HG02970 (cell line): ENCODE measurements around the gene RLBP1.
A peak's percentile ranks its signal among the peaks of the same experiment; 100 is the strongest.
"Not testable (repeated sequence)": the region's sequence is repeated elsewhere in the genome, so short reads cannot be mapped to it uniquely, and the experiment has no call there.

Source experiments
- ATAC-seq: cut with Tn5 transposase; IDR thresholded peaks from one replicate; pipeline ENCODE4 v1.9.1; 2021; ENCODE audit warnings: mild to moderate bottlenecking, moderate library complexity, moderate number of reproducible peaks; ENCODE audit not compliant: unreplicated experiment, low FRiP score

RLBP1 gene

DNA sequence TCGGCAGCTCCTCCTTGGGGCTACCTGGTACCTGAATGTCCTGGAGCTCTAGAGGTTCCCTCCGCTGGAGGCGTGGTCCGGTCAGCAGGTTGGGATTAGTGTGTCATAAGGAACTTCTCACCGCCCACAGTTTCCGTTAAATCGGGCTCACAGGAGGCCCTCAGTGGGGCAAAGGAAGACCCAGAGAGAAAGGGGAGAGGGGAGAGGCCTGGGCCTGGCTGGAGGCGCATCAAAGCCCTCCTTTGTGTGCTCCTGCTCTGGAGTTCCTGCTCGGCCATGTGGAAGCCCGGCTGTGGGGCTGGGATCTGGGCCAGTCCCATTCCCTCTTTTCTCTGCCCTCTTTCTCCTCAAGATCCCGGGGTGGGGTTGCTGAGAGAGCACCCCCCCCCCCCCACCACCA, at the start of gene RLBP1:
RLBP1 (minus strand) TSS at position 37 of the 400 bp plus-strand sequence. CDS start 2,604 bp downstream, outside the sequence.
- ATAC-seq = no peak

DNA sequence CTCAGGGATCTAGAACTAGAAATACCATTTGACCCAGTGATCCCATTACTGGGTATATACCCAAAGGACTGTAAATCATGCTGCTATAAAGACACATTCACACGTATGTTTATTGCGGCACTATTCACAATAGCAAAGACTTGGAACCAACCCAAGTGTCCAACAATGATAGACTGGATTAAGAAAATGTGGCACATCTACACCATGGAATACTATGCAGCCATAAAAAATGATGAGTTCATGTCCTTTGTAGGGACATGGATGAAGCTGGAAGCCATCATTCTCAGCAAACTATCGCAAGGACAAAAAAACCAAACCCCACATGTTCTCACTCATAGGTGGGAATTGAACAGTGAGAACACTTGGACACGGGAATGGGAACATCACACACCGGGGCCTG, 28.8 kb upstream of the RLBP1 start:
- not testable (repeated sequence) for ATAC-seq

DNA sequence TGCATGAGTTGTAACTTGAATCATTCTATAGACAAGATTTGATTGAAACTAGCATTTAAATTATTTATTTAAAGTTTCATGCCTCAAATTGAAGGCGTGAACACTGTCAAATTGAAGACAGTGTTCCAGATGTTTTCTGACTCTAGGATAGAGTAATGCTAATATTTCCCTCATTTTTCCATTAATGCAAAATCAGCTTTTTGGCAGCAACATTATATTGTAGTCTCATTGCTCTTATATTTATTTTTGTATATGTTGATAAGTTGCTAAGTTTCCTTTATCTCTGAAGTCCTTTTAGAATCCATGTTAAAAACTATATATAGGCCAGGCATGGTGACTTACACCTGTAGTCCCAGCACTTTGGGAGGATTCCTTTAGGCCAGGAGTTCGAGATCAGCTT, 27.2 kb upstream of the RLBP1 start:
- ATAC-seq = no peak

DNA sequence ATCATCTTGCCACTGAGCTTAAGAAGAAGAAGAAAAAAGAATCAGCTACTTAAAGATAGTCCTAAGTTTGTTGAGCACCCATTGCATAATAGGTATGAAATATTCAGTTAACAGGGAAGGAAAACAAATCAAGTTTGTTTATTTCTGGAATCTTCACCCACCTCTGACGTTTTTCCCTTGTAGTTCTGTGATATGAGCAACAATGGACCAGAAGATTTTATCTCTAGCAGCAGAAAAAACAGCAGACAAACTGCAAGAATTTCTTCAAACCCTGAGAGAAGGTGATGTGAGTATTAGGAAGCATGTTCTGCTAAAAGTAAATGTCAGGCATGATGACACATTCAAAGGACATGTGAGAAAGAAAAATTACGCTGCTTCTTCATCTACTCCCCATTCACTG, 26.1 kb upstream of the RLBP1 start:
- no peak for ATAC-seq

DNA sequence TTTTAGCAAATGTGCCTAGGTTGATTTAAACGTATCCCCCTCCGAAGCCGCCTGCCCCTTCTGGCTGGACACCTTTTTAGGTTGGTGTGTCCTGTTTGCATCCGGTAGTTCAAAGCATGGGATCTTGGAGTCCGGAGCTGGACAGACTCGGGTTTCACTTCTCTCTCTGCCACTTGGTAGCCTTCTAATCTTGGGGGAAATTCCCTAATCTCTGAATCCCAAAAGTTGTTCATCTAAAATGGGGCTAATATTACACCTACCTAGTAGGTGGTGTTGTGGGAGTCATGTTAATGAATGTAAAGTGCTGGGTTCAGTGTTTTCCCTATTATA, 23.2 kb upstream of the RLBP1 start:
- peak; percentile 20 for ATAC-seq

DNA sequence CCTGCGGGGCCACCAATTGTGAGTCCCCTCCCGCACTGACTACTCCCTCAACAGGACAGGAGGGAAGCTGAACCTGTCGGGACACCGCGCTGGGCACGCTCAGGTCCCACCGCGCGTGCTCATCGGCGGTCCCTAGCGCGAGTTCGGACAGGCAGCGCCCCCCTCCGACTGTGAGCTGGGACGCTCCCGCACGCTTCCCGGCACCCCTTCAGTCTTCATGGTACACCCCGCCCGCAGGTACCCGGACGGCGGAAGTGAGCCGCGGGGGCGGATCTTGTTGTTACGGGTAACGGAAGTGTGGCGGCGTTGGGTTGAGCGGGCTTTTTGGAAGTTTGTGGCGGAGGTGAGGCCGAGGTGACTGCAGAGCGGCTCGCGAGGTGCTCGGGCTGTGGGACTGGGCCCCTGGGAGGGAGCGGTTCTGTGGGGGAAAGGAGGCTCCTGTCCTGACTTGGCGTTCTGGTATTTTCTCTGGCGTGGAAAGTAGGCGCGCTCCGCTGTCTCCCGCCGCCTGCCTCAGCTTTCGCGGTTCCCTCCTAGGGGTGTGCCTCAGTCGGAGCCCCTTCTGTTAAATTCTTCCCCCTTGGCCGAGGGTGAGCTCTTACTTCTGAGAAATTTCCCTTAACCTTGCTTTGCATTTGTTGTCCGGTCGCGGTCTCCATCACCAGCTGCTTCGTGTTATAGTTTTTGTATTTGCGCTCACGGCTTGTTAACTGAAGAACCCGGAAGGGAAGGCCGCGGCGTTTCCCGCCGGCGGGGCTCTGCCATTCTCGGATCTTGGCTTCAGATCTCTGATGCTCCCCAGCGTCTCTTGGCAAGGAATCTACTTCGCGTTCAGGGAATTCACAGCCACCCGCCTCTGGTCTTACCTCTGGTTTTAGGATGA, 22.6 kb upstream of the RLBP1 start, which contains the start of gene FANCI:
FANCI (plus strand) TSS at position 289 of the 883 bp plus-strand sequence. CDS start 3,669 bp downstream, outside the sequence.
- ATAC-seq = peak; percentile 94

DNA sequence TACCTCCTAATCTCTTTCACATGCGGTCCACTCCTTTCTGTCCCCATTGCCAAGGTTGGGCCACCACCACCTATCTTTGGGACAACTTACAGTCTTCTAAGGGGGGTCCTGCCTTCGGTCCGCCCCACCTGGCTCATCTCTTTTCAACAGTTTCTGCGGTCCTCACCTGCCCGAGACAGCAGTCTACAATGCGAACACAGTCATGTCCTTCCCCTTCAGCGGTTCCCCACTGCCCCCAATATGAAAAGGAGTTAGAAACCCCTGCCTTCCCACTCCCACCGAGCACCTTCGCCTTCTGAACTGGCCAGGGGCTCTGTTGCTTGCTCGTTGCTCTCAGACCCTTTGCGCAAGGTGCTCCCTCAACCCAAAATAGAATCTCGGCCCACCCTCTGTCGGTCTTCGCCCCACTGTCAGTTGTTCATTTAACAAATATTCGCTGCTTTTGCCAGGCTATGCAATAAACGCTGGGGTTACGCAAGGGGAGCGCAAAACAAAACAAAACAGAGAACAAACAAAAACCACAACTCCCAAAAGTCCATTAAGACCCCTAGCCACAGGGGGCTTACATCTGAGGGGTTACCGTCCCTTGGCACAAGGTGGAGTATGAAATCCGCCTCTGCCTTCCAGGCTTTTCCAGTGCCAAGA, 21.8 kb upstream of the RLBP1 start:
- ATAC-seq = no peak

DNA sequence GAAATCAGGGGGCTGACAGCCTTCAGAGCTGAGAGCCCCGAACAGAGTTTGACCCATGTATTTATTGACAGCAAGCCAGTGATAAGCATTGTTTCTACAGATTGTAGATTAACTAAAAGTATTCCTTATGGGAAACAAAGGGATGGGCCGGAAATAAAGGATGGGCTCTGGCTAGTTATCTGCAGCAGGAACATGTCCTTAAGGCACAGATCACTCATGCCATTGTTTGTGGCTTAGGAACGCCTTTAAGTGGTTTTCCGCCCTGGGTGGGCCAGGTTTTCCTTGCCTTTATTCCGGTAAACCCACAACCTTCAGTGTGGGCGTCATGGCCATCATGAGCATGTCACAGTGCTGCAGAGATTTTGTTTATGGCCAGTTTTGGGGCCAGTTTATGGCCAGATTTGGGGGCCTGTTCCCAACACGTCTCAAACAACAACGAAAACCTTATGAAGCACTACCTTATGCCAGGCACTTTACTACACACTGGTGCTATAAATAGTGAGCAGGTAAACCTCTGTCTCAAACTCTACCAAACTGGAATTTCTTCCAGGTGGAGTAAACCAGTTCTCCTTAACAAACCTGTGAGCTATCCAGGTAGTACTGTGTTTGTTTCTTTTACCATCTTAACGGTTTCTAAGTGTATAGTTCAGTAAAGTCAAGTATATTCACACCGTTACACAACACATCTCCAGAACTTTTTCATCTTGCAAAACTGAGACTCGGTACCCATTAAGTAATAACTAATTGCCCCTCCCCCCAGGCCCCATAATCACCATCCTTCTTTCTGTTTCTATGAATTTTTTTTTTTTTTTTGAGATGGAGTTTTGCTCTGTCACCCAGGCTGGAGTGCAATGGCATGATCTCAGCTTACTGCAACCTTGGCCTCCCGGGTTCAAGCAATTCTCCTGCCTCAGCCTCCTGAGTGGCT, 18.8 kb upstream of the RLBP1 start:
- not testable (repeated sequence) for ATAC-seq

DNA sequence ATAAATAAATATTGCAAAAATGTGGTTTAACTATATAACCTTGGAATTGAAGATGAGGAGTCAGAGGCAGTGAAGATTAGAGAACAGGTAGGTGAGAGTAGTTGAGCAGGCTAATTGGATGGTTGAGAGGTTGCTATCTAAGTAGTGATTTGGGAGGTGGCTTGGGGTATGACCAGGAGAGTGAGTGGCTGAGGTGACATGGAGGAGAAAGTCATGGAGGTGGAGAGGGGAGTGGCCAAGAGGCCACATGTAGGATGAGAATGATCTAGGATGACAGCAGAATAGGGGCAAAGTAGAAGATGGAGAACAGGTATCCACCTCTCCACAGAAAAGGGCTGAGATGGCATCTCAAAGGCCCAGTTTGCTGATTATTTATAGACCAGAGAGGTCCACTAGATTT, 10.5 kb upstream of the RLBP1 start:
- ATAC-seq = no peak

DNA sequence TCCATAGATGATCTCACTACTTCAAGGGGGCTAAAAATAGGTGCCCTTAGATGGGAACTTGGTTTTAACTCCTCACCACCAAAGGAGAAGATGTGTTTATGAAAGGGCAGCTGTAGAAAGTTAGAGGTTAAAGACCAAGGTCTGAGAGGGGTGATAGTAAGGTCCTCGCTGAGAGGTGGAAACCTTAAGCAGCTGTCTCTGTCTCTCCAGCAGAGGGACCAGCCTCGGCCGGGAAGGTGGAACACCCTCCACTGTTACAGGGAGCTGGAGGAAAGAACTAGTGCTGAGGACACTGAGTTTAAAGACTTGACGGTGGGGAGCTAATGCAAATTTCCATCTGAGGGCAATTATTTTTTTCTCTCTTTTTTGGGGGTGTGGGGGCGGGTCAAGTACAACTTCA, 8.9 kb upstream of the RLBP1 start:
- ATAC-seq = no peak

DNA sequence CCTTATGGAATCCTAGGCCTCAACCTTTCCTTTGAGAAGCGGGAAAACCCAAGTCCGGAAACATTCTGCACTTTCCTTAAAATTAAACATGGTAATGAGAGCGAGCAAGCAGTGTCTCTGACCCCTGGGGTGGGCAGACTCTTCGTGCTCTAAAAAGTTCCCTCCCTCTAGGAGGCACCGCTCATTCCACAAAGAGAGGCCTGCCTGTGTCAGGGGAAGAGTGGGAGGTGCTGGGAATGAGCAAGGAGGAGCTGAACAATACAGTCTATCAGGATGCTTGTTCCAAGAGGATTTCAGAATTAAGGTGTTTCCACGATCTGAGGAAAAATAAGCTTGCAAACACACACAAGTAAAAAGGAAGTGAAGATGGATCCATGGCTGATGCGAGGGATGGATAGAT, 6.0 kb upstream of the RLBP1 start:
- ATAC-seq = no peak

DNA sequence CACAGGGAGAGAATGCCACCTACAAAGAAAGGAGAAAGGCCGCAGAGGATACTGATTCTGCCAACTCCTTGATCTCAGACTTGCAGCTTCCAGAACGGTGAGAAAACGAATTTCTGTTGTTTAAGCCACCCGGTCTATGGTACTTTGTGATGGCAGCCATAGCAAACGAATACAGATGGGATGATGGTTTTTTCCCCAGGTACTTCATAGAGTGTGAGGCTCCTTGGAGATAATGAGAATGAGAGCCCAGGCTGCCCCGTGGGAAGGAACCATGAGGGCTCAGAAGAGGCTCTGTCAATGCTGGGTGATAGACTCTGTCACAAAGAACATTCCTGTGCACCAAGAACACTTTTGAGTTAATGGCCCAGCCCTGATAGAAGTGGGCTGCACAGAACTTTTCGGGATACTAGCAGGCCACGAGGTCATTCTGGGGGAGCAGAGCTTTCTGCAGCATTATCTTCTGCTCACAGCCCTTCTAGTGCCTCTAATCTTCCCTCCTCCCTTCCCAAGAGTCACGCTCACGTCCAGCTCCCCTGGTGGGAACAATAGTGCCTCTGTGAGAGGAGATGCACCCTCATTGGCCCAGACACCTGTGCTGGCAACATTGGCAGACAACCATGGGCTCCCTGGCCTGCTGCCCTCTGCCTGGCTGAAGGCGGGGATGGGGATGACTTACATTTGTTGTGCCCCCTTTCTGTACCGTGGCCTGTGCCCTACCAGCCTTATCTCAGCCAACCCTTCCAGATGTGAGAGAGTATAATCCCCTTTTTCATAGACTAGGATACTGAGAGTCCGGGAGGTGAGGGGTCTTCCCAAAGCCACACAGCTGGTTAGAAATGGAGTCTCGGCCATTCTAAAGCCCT, 5.2 kb upstream of the RLBP1 start:
- ATAC-seq = no peak

DNA sequence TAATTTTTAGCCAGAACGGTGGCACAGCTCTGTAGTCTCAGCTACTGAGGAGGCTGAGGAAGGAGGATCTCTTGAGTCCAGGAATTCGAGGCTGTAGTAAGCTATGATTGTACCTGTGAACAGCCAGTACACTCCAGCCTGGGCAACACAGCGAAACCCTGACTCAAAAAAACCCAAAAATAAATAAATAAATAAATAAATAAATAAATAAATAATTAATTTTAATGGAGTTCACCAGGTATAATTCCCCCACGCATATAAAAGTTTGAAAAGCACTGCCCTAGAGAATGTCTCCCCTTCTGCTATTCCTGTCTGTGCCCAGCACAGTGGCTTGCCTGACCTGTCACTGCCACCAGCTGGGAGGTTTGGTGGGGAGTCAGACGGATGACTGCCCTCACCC, 4.2 kb upstream of the RLBP1 start:
- ATAC-seq = no peak

DNA sequence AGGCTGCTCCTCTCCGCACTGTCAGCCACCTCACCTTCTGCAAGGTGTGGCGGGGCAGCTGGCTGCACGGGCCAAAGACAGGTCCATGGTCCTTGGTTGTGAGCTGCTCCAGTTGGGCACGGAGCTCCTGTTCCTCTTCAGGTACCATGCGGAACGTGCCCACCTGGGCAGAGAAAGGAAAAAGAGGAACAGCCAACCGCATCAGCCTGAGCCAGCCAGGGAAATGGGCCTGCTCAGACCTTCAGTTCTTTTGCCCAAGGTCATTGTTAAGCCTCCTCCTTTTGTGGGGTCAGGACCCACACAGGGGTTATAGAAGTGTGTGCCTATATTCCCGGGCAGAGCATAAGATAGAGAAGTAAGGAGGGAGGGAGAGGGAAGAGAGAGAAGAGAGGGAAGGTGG, 2.8 kb downstream of the RLBP1 start:
- ATAC-seq = no peak

DNA sequence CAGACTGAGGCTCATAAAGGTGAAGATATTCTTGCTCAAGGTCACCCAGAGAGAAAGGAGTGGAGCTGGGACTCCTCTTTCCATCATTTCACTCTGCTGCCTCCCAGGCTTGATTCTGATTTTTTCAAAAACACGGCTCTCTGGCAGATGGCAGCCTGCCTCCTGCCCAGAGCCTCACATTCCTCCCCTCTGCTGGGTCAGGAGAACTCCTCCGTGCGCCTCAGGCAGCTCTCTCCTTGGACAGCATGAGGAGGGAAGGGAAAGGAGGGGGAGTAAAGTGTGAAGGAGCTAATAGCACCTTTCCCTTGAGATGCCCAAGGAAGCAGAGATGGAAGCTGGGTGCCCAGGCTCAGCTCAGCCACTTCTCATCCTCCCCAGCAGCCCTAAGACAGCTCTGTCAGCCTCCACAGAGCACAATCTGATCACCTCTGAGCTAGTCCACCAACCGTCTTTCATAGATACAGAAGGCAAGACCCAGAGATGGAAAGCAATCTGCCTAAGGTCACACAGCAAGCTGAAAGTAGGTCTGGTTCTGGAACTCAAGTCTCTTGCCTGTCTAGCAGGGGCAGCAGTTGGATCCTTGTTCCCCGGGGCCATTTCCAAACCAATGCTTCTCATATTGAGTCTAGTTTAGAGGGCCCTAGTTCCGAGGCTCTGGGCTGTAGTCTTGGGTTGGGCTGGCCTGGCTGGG, 3.5 kb downstream of the RLBP1 start:
- no peak for ATAC-seq

DNA sequence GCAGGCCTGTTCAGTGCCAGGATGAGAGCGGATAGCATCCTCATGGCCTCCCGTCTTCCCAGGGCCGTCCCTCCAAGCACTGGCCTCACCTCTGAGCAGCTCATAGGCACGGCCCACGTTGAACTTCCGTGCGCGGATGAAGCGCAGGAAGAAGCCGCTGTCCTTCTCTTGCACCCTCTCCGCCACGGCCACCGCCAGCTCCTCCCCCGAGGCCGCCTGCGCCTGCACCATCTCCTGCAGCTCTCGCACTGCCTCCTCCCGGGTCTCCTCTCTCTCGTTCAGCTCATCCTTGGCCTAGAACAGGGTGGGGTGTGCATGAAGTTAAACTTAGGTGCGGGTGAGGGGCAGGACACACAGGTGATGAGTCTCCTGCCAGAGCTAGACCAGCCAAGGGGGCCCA, 4.3 kb downstream of the RLBP1 start:
- ATAC-seq = no peak

DNA sequence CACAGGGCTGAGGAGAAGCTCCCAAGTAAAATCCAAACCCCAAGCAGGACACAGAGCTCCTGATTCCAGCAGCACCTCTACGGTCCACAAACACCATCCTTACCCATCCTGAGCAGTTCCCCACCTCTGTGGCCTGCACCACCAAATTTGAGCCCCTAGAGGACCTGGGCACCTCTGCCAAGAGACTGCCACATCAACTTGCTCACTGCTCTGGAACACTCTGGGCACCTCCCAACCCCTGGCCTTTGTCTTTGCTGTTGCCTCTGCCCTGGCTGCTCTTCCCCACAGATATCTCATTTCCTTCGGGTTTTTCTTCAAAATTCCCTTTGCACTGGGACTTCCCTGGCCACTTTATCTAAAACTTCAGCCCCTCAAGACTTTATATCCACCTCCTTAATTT, 5.8 kb downstream of the RLBP1 start:
- no peak for ATAC-seq

DNA sequence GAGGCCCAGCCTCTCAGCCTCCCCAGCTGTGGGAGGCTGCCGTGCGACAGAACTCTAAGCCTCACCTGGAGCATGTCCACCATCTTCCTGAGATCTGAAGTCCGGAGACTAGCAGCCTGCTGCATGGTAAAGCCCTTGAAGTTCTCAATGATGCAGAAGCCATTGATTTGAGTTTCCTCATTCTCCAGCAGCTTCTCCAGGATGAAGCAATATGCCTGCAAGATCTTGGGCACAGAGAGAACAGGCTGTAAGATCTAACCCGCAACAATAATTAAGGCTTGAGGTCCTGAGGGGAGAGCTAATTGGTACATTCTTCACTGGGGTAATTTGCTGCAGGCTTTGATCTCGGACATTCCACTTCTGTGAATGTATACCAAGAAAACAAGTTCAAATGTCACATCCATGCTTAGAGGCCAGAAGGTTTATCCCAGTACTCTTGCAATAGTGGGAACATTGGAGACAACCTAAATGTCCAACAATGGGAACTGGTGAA, 9.7 kb downstream of the RLBP1 start:
- ATAC-seq = no peak

DNA sequence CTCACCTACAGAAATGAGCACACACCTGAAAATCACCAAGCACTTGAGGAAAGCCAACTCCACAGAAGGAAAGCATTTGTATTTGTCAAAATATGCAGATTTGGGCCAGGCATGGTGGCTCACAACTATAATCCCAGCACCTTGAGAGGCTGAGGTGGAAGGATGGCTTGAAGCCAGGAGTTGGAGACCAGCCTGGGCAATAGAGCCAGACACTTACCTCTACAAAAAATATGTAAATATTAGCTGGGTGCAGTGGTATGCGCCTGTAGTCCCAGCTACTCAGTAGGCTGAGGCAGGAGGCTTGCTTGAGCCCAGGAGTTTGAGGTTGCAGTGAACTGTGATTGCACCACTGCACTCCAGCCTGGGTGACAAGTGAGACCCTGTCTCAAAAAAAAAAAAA, 12.3 kb downstream of the RLBP1 start:
- no peak for ATAC-seq
